ENCODE results near the gene BRMS1. TPM values are rescaled to one million over a fixed set of nuclear protein-coding genes. Genes with fewer than 3 reads are reported as not detected.

The BRMS1 gene
- total and polyA plus RNA-seq, 5 donors = 12.7 to 26.0 (median 15.0) TPM

GRCh38 chr11:66293777-66294625, 50.9 kb downstream of the BRMS1 start:
- DNase-seq = peak in 1 of 3 donors; percentile 44
- H3K4me1 ChIP-seq (ENCODE audit: control insufficient read depth, insufficient read depth, low read length) = peaks cover 7% of the 10 kb centered on the region
- no peak for ATAC-seq
- H3K27me3 ChIP-seq (ENCODE audit: control insufficient read depth, insufficient read depth) = no peaks in the 10 kb centered on the region
- no peak overlapping the region for H3K27ac ChIP-seq (ENCODE audit: low read length)
- intact Hi-C loops (cut with DNase I) = no loop called here
- no peaks in the 10 kb centered on the region for H3K9me3 ChIP-seq (ENCODE audit: control insufficient read depth, low read length)
- 81% methylated on average over 30 of the region's 30 CpGs for WGBS
- H3K4me3 ChIP-seq (ENCODE audit: low read length) = no peak overlapping the region

GRCh38 chr11:66293352-66293751, 51.6 kb downstream of the BRMS1 start:
- Histone ChIP-seq H3K27me3 (ENCODE audit: control insufficient read depth, insufficient read depth) (no peaks in the 10 kb centered on the region), H3K4me1 (ENCODE audit: control insufficient read depth, insufficient read depth, low read length) (peaks cover 7% of the 10 kb centered on the region), H3K4me3 (ENCODE audit: low read length) (no peak overlapping the region), H3K27ac (ENCODE audit: low read length) (no peak overlapping the region), H3K9me3 (ENCODE audit: control insufficient read depth, low read length) (no peaks in the 10 kb centered on the region)
- ATAC-seq = no peak
- intact Hi-C loops (cut with DNase I) = no loop called here
- DNase-seq = no peak
- WGBS = 68% methylated on average over 4 of the region's 4 CpGs

GRCh38 chr11:66292543-66293332, 52.2 kb downstream of the BRMS1 start:
- intact Hi-C loops (cut with DNase I) = no loop called here
- Histone ChIP-seq H3K9me3 (ENCODE audit: control insufficient read depth, low read length) (no peaks in the 10 kb centered on the region), H3K27me3 (ENCODE audit: control insufficient read depth, insufficient read depth) (no peaks in the 10 kb centered on the region), H3K4me3 (ENCODE audit: low read length) (no peak overlapping the region), H3K4me1 (ENCODE audit: control insufficient read depth, insufficient read depth, low read length) (peaks cover 10% of the 10 kb centered on the region), H3K27ac (ENCODE audit: low read length) (no peak overlapping the region)
- WGBS = 55% methylated on average over 17 of the region's 17 CpGs
- DNase-seq (no peak), ATAC-seq (no peak)

- WGBS = 2% methylated on average over 95 of the region's 95 CpGs
- Histone ChIP-seq H3K27me3 (ENCODE audit: control insufficient read depth, insufficient read depth) (no peaks in the 10 kb centered on the region), H3K27ac (ENCODE audit: low read length) (no peak within 1 kb of the TSS), H3K9me3 (ENCODE audit: control insufficient read depth, low read length) (no peaks in the 10 kb centered on the region), H3K4me1 (ENCODE audit: control insufficient read depth, insufficient read depth, low read length) (peaks cover 10% of the 10 kb centered on the region), H3K4me3 (ENCODE audit: low read length) (peak within 1 kb of the TSS; percentile 41)
- intact Hi-C loops (cut with DNase I) = no loop called here
- DNase-seq (peak in 1 of 3 donors; percentile 70), ATAC-seq (no peak)
Measured at GRCh38 chr11:66291706-66292542, 53.0 kb downstream of the BRMS1 start, which contains the start of gene TMEM151A. Gene TMEM151A (plus strand): TSS chr11:66291894. CDS start chr11:66292014, 120 bp downstream.

- H3K27me3 ChIP-seq (ENCODE audit: control insufficient read depth, insufficient read depth) = no peaks in the 10 kb centered on the region
- WGBS = 17% methylated on average over 16 of the region's 16 CpGs
- H3K27ac ChIP-seq (ENCODE audit: low read length) = no peak overlapping the region
- peaks cover 10% of the 10 kb centered on the region for H3K4me1 ChIP-seq (ENCODE audit: control insufficient read depth, insufficient read depth, low read length)
- ATAC-seq (no peak), DNase-seq (no peak)
- intact Hi-C loops (cut with DNase I) = no loop called here
- no peaks in the 10 kb centered on the region for H3K9me3 ChIP-seq (ENCODE audit: control insufficient read depth, low read length)
- H3K4me3 ChIP-seq (ENCODE audit: low read length) = peak overlapping the region; percentile 41
Measured at GRCh38 chr11:66291303-66291705, 53.6 kb downstream of the BRMS1 start.

GRCh38 chr11:66290330-66290621, 54.6 kb downstream of the BRMS1 start:
- H3K27me3 ChIP-seq (ENCODE audit: control insufficient read depth, insufficient read depth) = no peaks in the 10 kb centered on the region
- H3K9me3 ChIP-seq (ENCODE audit: control insufficient read depth, low read length) = no peaks in the 10 kb centered on the region
- no peak for DNase-seq
- no peak for ATAC-seq
- H3K4me3 ChIP-seq (ENCODE audit: low read length) = no peak overlapping the region
- intact Hi-C loops (cut with DNase I) = no loop called here
- H3K27ac ChIP-seq (ENCODE audit: low read length) = no peak overlapping the region
- peaks cover 10% of the 10 kb centered on the region for H3K4me1 ChIP-seq (ENCODE audit: control insufficient read depth, insufficient read depth, low read length)
- 75% methylated on average over 2 of the region's 2 CpGs for WGBS

GRCh38 chr11:66289548-66290329, 55.2 kb downstream of the BRMS1 start:
- intact Hi-C loops (cut with DNase I) = no loop called here
- H3K27me3 ChIP-seq (ENCODE audit: control insufficient read depth, insufficient read depth) = no peaks in the 10 kb centered on the region
- no peaks in the 10 kb centered on the region for H3K9me3 ChIP-seq (ENCODE audit: control insufficient read depth, low read length)
- DNase-seq (peak; percentile 76 to 89 (median 88)), ATAC-seq (peak; percentile 47 to 63)
- H3K27ac ChIP-seq (ENCODE audit: low read length) = peak overlapping the region; percentile 76
- WGBS = 10% methylated on average over 36 of the region's 36 CpGs
- peak overlapping the region; percentile 63 for H3K4me3 ChIP-seq (ENCODE audit: low read length)
- H3K4me1 ChIP-seq (ENCODE audit: control insufficient read depth, insufficient read depth, low read length) = peaks cover 10% of the 10 kb centered on the region

- WGBS = under 1% methylated on average over 87 of the region's 87 CpGs
- Histone ChIP-seq H3K9me3 (ENCODE audit: control insufficient read depth, low read length) (no peaks in the 10 kb centered on the region), H3K4me3 (ENCODE audit: low read length) (peak within 1 kb of the TSS; percentile 63), H3K4me1 (ENCODE audit: control insufficient read depth, insufficient read depth, low read length) (peaks cover 10% of the 10 kb centered on the region), H3K27ac (ENCODE audit: low read length) (peak within 1 kb of the TSS; percentile 76), H3K27me3 (ENCODE audit: control insufficient read depth, insufficient read depth) (no peaks in the 10 kb centered on the region)
- intact Hi-C loops (cut with DNase I) = no loop called here
- peak; percentile 99 to 100 (median 99) for DNase-seq
- ATAC-seq = peak; percentile 96
Measured at GRCh38 chr11:66288671-66289547, 56.0 kb downstream of the BRMS1 start, which contains the start of gene YIF1A. Gene YIF1A (minus strand): TSS chr11:66289143. CDS start chr11:66288985, 158 bp downstream.

- Histone ChIP-seq H3K9me3 (ENCODE audit: control insufficient read depth, low read length) (no peaks in the 10 kb centered on the region), H3K27ac (ENCODE audit: low read length) (peak overlapping the region; percentile 74), H3K27me3 (ENCODE audit: control insufficient read depth, insufficient read depth) (no peaks in the 10 kb centered on the region), H3K4me1 (ENCODE audit: control insufficient read depth, insufficient read depth, low read length) (peaks cover 10% of the 10 kb centered on the region), H3K4me3 (ENCODE audit: low read length) (peak overlapping the region; percentile 52)
- 36% methylated on average over 20 of the region's 20 CpGs for WGBS
- no peak for ATAC-seq
- intact Hi-C loops (cut with DNase I) = no loop called here
- peak in 1 of 3 donors; percentile 23 for DNase-seq
Measured at GRCh38 chr11:66287889-66288670, 56.8 kb downstream of the BRMS1 start.
